HUDEP-2 (cell line): ENCODE results near the gene RIBC2.
A peak's percentile ranks its signal among the peaks of the same experiment; 100 is the strongest.
"Not testable (repeated sequence)": the region's sequence is repeated elsewhere in the genome, so short reads cannot be mapped to it uniquely, and the experiment has no call there.

Source experiments
- DNase-seq, 76 experiments: peaks; one replicate each; lab custom pipeline; 2025; ENCODE audit not compliant: unreplicated experiment in 76 of 76; lab: John Stamatoyannopoulos, UW

Gene RIBC2

DNA sequence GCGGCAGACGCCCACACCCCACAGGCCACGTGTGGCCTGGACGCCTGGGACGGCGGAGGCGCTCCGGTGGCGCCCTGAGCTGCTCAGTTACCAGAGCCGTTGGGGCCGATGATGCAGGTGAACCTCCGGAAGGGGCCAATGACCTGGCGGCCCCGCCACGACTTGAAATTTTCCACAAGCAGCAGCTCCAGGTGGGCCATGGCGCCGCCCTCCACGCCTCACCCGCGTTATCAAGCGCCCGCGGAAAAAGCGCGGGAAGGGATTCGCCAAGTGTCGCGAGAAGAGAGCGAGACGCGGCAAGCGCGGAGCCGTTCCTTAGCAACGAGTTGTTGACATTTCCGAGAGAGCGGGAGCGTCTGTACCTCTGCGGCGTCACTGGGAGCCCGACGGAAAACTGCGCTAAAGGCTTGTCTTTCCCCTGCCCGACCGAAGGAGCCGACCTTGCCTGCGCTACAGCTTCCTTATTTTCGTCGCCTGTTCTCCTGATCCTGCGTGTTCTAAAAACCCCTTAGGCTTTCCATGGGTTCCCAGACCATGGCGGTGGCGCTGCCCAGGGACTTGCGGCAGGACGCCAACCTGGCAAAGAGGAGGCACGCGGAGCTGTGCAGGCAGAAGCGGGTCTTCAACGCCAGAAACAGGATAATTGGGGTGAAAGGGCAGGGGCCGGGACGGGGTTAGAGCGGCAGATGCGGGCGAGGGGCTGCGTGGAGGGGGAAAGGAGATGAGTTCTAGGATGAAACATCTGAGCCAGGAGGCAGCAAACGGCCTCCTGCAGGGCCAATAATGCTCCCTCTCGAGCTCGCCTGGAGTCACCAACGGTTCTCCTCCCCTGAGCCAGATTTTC is at the start of gene RIBC2, which contains the start of gene SMC1B:
RIBC2 (plus strand) TSS at position 326 of the 844 bp plus-strand sequence; CDS start at position 520, 194 bp downstream.
SMC1B (minus strand) TSS at position 232 of the 844 bp plus-strand sequence; CDS start at position 200, 32 bp downstream.
- peak in 75 of 76 experiments; percentile 28 to 95 (median 89) for DNase-seq

DNA sequence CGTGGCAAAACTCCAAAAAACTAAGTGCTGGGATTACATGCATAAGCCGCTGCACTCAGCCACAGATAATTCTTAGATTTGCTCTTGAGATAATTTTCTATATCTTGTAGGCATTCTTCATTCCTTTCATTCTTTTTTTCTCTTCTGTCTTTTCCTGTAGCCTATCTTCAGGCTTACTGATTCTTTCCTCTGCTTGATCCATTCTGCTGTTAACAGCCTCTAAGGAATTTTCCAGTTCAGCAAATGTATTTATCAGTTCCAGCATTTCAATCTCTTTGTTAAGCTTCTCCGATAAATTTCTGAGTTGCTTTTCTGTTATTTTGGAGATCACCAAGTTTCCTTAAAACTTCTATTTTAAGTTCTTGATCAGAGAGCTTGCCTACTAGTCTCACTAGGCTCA is 46.8 kb upstream of the RIBC2 start:
- DNase-seq = no peak

DNA sequence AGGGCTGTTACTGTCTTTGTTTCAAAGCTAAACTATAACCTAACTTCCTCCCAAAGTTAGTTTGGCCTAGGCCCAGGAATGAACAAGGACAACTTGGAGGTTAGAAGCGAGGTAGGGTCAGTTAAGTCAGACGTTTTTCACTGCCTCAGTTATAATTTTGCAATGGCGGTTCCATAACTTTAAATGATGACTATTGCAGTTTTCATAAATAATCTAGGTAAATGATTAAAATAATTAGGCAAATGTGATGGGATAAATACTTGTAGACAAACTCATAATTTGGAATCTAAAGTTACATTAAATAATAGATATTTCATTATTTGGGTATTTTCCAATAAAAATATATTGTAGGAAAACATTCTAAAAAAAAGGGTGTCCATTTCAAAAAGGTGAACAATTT is 39.9 kb upstream of the RIBC2 start:
- not testable (repeated sequence) for DNase-seq

GRCh38 chr22:45376009-45376408 is 37.5 kb upstream of the RIBC2 start:
- DNase-seq = no peak

DNA sequence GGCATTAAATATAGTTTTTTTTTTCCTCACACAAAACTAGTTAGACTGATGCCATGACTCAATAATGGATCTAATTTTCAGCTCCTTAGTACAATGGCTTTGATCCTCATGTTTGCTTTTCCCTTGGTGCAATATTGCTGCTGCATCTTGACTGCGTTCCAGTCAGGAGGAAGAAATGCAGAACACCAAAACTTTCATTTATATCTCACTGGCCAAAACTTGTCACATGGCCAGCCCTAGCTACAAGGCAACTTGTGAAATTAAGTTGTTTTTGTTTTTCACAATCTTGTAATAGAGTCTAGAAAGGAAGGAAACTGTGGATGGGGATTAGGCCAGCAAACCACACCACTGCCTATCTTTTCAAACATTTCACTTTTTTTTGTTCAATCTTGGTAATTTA is 36.8 kb upstream of the RIBC2 start:
- DNase-seq = no peak

- DNase-seq = no peak
Measured at GRCh38 chr22:45381348-45381747, 32.1 kb upstream of the RIBC2 start.

DNA sequence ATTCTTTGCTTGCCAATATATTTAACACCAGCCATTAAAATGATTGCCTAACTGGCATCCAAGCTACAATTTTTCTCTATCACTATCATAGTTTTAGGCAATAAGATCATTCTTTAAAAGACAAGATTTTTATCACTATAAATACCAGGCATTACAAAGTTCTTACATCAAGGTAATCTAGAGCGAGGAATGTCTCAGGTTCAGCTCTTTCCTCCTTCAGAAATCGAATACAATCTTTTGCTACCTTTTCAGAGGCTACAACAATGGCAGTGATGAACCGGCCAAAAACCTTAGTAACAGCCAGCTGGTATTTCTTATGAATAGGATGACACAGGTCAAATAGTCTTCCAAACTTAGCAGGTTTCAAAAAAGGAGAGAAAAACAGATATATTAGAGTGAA is 23.9 kb upstream of the RIBC2 start:
- DNase-seq = no peak

- no peak for DNase-seq
Measured at GRCh38 chr22:45397806-45398205, 15.7 kb upstream of the RIBC2 start.

DNA sequence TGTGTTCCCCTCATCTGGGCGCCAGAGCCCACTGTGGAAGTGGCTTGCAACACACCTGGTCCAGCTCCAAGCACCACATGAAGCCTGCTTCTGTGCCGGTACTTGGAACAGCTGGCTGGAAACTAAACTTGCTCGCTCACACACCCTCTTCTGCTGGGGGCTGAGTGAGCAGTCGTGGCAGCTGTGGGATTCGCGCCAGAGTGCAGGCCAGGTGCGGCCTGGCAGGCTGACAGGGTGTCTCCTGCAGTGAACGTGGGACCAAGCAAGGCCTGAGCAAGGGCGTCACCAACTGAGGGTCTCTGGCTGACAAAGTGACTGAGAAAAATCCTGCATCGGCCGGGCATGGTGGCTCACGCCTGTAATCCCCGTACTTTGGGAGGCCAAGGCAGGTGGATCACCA is 15.3 kb upstream of the RIBC2 start:
- DNase-seq = no peak

DNA sequence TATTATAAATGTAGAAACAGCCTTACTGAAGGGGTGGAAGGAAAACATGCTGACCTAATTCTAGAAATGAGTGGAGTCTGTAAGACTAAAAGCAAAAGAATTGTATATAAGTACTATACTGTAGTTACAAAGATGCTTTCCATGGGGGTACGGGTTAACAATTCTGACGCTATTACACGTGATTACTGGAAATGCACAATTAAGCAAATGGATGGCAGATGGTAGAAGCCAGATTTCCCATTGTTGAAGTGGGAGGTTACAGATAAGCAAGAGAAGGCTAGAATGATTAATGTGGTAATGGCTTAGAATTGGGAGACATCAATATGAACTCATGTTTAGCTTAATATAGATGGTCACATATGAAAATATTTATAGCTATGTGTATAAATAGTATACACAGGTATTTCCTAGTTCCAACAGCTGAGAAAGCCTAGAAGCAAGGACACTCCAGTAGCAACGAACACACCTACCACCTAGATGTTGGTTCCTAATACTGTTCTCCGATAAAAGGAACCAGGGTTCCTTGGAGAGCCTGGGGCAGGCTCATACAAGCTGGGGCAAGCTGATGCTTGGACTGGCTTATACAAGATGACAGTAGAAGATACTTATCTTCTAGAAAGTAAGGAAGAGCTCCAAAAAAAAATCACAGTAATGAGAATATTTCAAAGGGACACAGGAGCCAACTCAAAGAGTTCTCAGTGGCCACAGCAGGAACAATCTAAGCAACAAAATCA is 13.6 kb upstream of the RIBC2 start:
- no peak for DNase-seq

- DNase-seq = no peak
Measured at GRCh38 chr22:45402466-45402985, 11.0 kb upstream of the RIBC2 start.

DNA sequence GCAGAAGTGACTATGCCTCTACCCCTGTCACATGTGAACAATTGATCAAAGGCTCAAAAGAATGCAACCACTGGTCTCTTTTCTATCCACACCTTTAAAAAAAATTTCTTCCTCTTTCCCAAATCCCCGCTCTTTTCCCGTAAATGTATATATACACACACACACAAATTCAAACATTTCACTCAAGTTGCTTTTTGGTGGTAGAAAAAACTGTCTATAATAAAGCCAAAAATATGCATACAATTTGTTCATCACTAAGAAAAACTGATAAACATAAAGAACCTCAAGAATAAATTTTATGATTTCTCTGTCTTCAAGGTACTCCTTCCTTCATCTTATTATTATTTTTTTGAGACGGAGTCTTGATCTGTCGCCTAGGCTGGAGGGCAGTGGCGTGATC is 5.7 kb upstream of the RIBC2 start:
- no peak for DNase-seq

- DNase-seq = peak in 2 of 76 experiments; percentile 46 to 47
Measured at GRCh38 chr22:45413013-45413367, 503 bp upstream of the RIBC2 start.

- DNase-seq = no peak
Measured at GRCh38 chr22:45418056-45418769, 4.7 kb downstream of the RIBC2 start.

GRCh38 chr22:45418770-45419138 is 5.3 kb downstream of the RIBC2 start:
- DNase-seq = no peak

GRCh38 chr22:45420011-45420410 is 6.5 kb downstream of the RIBC2 start:
- DNase-seq = peak in 1 of 76 experiments; percentile 23

- no peak for DNase-seq
Measured at GRCh38 chr22:45420539-45420938, 7.0 kb downstream of the RIBC2 start.

DNA sequence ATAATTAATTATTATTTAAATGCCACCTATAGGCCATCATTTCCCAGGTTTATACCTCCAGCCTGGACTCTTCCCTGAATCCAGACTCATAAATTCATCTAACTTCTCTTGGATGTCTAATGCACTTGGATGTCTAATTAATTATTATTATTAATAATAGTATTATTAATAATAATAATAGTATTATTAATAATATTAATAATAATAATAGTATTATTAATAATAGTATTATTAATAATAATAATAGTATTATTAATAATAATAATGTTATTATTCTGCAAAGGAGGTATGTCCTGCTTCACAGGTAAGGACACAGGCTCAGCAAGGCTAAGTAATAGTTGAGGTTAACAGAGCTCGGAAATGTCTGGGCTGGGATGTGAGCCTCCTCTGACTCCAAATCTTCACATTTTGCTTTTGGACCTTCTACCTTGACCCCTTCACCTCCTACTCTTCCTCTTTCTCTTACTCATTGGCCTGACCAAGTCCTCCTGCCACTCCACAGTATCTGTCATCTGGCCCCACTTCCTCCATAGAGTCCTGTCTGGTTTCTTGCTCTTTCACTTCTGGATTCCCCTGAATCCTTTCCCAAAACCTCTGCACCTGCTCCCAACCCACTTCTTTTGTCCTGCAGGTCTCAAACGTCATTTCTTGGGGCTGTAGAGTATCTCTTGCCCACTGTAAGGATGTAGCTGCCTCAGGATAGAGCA is 8.0 kb downstream of the RIBC2 start:
- DNase-seq = no peak

- DNase-seq = no peak
Measured at GRCh38 chr22:45422237-45422983, 8.9 kb downstream of the RIBC2 start.

DNA sequence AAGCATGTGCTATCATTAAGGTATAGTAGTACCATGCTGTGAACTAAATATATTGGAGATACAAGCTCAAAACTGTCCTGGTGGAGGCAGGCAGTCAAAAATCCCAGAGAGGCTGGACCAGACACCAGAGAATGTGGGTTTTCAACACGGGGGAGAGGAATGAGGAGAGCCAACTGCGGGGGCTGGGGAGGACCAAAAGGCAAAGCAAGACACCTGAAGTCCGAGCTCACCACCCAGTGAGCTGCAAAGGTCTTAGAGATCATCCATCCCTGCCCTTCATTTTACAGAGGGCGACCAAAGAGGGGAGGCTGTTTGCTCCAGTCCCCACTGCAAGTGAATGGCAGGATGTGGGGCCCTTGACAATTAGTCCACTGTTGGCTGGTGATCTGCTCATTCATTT is 10.0 kb downstream of the RIBC2 start:
- DNase-seq = no peak
